Neural cell (in vitro differentiated cells): Measurements from ENCODE around the gene CHD1. TPM values are rescaled to one million over a fixed set of nuclear protein-coding genes. Genes with fewer than 3 reads are reported as not detected.

Experiments
- H2AFZ ChIP-seq: fragments of 200-600, 300-800 bp; sonication (generic), shearing (Covaris generic); 2 replicates; pipeline ENCODE4 v1.6.0; 2014; ENCODE audit warnings: low read depth, mild to moderate bottlenecking, antibody characterized with exemption, low read length, moderate library complexity
- H3F3A ChIP-seq: fragments of 200-600 bp; shearing (Covaris generic); 2 replicates; pipeline ENCODE4 v1.6.1; 2016; ENCODE audit warnings: mild to moderate bottlenecking, moderate library complexity, mixed read lengths, antibody characterized with exemption, low read length; ENCODE audit not compliant: insufficient read depth, poor library complexity, severe bottlenecking
- H3K27ac ChIP-seq: fragments of 200-600, 300-800 bp; sonication (generic), shearing (Covaris generic); 2 replicates; pipeline ENCODE4 v1.5.1; 2014; ENCODE audit warnings: mild to moderate bottlenecking, low read length, moderate library complexity
- H3K27me3 ChIP-seq: fragments of 300-800, 200-600 bp; sonication (generic), shearing (Covaris generic); 2 replicates; pipeline ENCODE4 v1.6.0; 2014; ENCODE audit warnings: mild to moderate bottlenecking, low read depth, low read length, moderate library complexity; ENCODE audit not compliant: insufficient read depth
- H3K36me3 ChIP-seq: fragments of 300-800, 200-600 bp; sonication (generic), shearing (Covaris generic); 2 replicates; pipeline ENCODE4 v1.5.1; 2014; ENCODE audit warnings: mild to moderate bottlenecking, antibody characterized with exemption, low read length, moderate library complexity; ENCODE audit not compliant: insufficient read depth
- H3K4me2 ChIP-seq: fragments of 300-800, 200-600 bp; sonication (generic), shearing (Covaris generic); 2 replicates; pipeline ENCODE4 v1.6.0; 2014; ENCODE audit warnings: mild to moderate bottlenecking, low read length
- H3K4me3 ChIP-seq: fragments of 300-800, 200-600 bp; sonication (generic), shearing (Covaris generic); 2 replicates; pipeline ENCODE4 v1.5.1; 2014; ENCODE audit warnings: mild to moderate bottlenecking, low read length, moderate library complexity
- H3K79me2 ChIP-seq: fragments of 200-600 bp; shearing (Covaris generic); replicated peaks from 2 replicates; pipeline ENCODE4 v1.6.0; 2014; ENCODE audit warnings: mild to moderate bottlenecking, low read length, moderate library complexity; ENCODE audit not compliant: insufficient read depth
- H3K9ac ChIP-seq: fragments of 300-800, 200-600 bp; sonication (generic), shearing (Covaris generic); 2 replicates; pipeline ENCODE4 v1.6.1; 2016; ENCODE audit warnings: mild to moderate bottlenecking, low read length, mixed read lengths
- H3K9me2 ChIP-seq: fragments of 200-600 bp; shearing (Covaris generic); 2 replicates; pipeline ENCODE4 v1.6.1; 2016; ENCODE audit warnings: mild to moderate bottlenecking, low read length, mixed read lengths; ENCODE audit not compliant: insufficient read depth
- H3K9me3 ChIP-seq: fragments of 200-600, 300-800 bp; sonication (generic), shearing (Covaris generic); 2 replicates; pipeline ENCODE4 v1.6.1; 2016; ENCODE audit warnings: mild to moderate bottlenecking, mixed run types, low read length, moderate library complexity, mixed read lengths
- H4K20me1 ChIP-seq: fragments of 200-600 bp; shearing (Covaris generic); 2 replicates; pipeline ENCODE4 v1.6.1; 2016; ENCODE audit warnings: mild to moderate bottlenecking, mixed run types; ENCODE audit not compliant: insufficient read depth
- EP300 ChIP-seq: fragments of 450-650 bp; conservative IDR thresholded peaks from 2 replicates; pipeline ENCODE4 v1.6.1; 2014; ENCODE audit warnings: antibody characterized with exemption, mild to moderate bottlenecking, moderate library complexity; ENCODE audit not compliant: poor library complexity, severe bottlenecking
- EZH2 ChIP-seq: fragments of 200-600, 300-800 bp; shearing (Covaris generic), sonication (generic); IDR thresholded peaks from 2 replicates; pipeline ENCODE4 v1.6.1; 2014; ENCODE audit warnings: antibody characterized with exemption, low read length, borderline replicate concordance, mild to moderate bottlenecking; ENCODE audit not compliant: insufficient read depth, poor library complexity, severe bottlenecking
- MXI1 ChIP-seq: fragments of 450-650 bp; conservative IDR thresholded peaks from 2 replicates; pipeline ENCODE4 v1.6.1; 2014; ENCODE audit warnings: antibody characterized with exemption, mild to moderate bottlenecking; ENCODE audit not compliant: poor library complexity, severe bottlenecking
- POLR2AphosphoS5 ChIP-seq: IDR thresholded peaks from 2 replicates; pipeline ENCODE4 v1.6.1; 2012
- RAD21 ChIP-seq: fragments of 450-650 bp; conservative IDR thresholded peaks from 2 replicates; pipeline ENCODE4 v1.6.1; 2014; ENCODE audit warnings: antibody characterized with exemption, mild to moderate bottlenecking, moderate library complexity
- REST ChIP-seq: IDR thresholded peaks from 2 replicates; pipeline ENCODE4 v1.6.1; 2012; ENCODE audit warnings: borderline replicate concordance
- SMC3 ChIP-seq: fragments of 450-650 bp; conservative IDR thresholded peaks from 2 replicates; pipeline ENCODE4 v1.6.1; 2014; ENCODE audit warnings: antibody characterized with exemption, mild to moderate bottlenecking, moderate library complexity; ENCODE audit not compliant: poor library complexity
- TAF1 ChIP-seq: IDR thresholded peaks from 2 replicates; pipeline ENCODE4 v1.6.1; 2012; ENCODE audit warnings: low read depth
- polyA plus RNA-seq: library from polyadenylated mRNA; depleted of rRNA; stranded (reverse); fragments of >200 nt; gene quantifications from 2 replicates; pipeline ENCODE4 v1.2.3, GENCODE V29; 2014
- TF ChIP-seq, protein P1 (sequence below): fragments of 450-650 bp; IDR thresholded peaks from 2 replicates; pipeline ENCODE4 v1.5.1; 2014; ENCODE audit warnings: antibody characterized with exemption, mild to moderate bottlenecking, moderate library complexity; ENCODE audit not compliant: poor library complexity, severe bottlenecking

Gene CHD1
- polyA plus RNA-seq, 1 donor from 2014 or later = 64.5 TPM

DNA sequence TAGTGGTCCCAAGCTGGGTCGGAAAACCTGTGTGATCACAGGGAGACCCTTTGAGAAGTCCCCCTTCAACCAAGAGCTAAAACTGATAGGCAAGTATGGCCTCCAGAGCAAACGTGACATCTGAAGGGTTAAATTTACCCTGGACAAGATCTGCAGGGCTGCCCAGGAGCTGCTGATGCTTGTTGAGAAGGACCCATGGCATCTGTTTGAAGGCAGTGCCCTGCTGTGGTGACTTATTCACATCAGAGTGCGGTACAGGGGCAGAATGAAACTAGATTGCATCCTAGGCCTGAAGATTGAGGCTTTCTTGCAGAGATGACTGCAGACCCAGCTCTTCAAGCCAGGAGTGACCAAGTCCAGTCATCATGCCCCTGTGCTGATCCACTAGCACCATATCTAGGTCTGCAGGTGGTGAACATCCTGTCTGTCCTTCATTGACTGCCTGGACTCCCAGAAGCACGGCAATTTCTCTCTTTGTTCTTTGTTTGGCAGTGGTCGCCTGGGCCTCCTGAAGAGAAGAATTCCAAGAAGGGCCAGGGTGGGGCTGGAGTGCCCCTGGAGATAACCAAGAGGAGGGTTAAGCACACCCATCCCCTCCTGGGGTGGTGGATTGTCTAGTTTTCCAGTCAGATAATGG, 25.7 kb upstream of the CHD1 start:
- Histone ChIP-seq H2AFZ (no peak overlapping the region), H3K9ac (no peak overlapping the region), H3K27ac (no peak overlapping the region), H3K9me2 (no peaks in the 10 kb centered on the region), H3K27me3 (no peaks in the 10 kb centered on the region), H3K36me3 (no peaks in the 10 kb centered on the region), H3K79me2 (no peaks in the 10 kb centered on the region), H3K9me3 (no peaks in the 10 kb centered on the region), H3K4me3 (no peak overlapping the region), H4K20me1 (no peaks in the 10 kb centered on the region), H3F3A (no peaks in the 10 kb centered on the region), H3K4me2 (no peak overlapping the region)
- TF ChIP-seq RAD21 (no peak), EP300 (no peak), REST (no peak), EZH2 (no peak), POLR2AphosphoS5 (no peak), TAF1 (no peak), MXI1 (no peak), SMC3 (no peak)
- TF ChIP-seq, protein P1, sequence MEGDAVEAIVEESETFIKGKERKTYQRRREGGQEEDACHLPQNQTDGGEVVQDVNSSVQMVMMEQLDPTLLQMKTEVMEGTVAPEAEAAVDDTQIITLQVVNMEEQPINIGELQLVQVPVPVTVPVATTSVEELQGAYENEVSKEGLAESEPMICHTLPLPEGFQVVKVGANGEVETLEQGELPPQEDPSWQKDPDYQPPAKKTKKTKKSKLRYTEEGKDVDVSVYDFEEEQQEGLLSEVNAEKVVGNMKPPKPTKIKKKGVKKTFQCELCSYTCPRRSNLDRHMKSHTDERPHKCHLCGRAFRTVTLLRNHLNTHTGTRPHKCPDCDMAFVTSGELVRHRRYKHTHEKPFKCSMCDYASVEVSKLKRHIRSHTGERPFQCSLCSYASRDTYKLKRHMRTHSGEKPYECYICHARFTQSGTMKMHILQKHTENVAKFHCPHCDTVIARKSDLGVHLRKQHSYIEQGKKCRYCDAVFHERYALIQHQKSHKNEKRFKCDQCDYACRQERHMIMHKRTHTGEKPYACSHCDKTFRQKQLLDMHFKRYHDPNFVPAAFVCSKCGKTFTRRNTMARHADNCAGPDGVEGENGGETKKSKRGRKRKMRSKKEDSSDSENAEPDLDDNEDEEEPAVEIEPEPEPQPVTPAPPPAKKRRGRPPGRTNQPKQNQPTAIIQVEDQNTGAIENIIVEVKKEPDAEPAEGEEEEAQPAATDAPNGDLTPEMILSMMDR = no peak

DNA sequence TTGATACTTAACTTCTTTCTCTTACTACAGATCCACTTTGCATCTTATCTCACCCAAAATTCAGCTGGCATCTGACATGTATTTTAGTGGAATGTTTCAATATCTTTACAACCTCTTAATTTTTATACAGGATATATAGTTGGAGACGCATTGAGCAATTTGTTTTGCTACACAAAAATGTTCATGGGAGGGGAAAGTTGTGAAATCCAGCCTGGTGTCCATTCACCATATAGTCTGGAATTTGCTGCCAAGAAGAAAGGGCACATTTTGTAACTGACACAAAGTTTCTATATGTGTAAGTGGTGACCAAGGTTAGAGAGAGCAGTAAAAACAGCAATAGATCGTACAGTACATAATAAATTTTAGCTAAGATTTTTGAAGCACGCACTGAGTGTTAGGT, 14.0 kb upstream of the CHD1 start:
- H3K4me2 ChIP-seq = no peak overlapping the region
- no peaks in the 10 kb centered on the region for H3F3A ChIP-seq
- no peaks in the 10 kb centered on the region for H3K9me2 ChIP-seq
- H3K27me3 ChIP-seq = no peaks in the 10 kb centered on the region
- H3K9ac ChIP-seq = no peak overlapping the region
- H3K79me2 ChIP-seq = no peaks in the 10 kb centered on the region
- H2AFZ ChIP-seq = no peak overlapping the region
- H3K9me3 ChIP-seq = no peaks in the 10 kb centered on the region
- no peaks in the 10 kb centered on the region for H3K36me3 ChIP-seq
- H3K27ac ChIP-seq = no peak overlapping the region
- no peak overlapping the region for H3K4me3 ChIP-seq
- H4K20me1 ChIP-seq = no peaks in the 10 kb centered on the region
- TF ChIP-seq EP300 = no peak
- TF ChIP-seq RAD21 = no peak
- no peak for TF ChIP-seq SMC3
- TF ChIP-seq REST = no peak
- TF ChIP-seq EZH2 = no peak
- TF ChIP-seq POLR2AphosphoS5 = no peak
- TF ChIP-seq, protein P1 = no peak
- TF ChIP-seq MXI1 = no peak
- TF ChIP-seq TAF1 = no peak
